HEK293T (cell line): ENCODE measurements around the gene ATAD3A.
"Not testable (repeated sequence)": the region's sequence is repeated elsewhere in the genome, so short reads cannot be mapped to it uniquely, and the experiment has no call there.

Experiments used
- ARNT ChIP-seq: fragments of 450-650 bp; IDR thresholded peaks from 2 replicates; pipeline ENCODE4 v1.6.1; 2017; ENCODE audit warnings: mild to moderate bottlenecking
- BHLHE40 ChIP-seq: fragments of 450-650 bp; IDR thresholded peaks from 2 replicates; pipeline ENCODE4 v1.6.1; 2016; ENCODE audit warnings: mild to moderate bottlenecking, moderate library complexity, borderline replicate concordance
- ELF4 ChIP-seq: fragments of 450-650 bp; IDR thresholded peaks from 2 replicates; pipeline ENCODE4 v1.6.1; 2017; ENCODE audit warnings: antibody characterized with exemption
- FOXA1 ChIP-seq: fragments of 450-650 bp; IDR thresholded peaks from 2 replicates; pipeline ENCODE4 v1.6.1; 2016; ENCODE audit warnings: mild to moderate bottlenecking
- FOXK2 ChIP-seq: fragments of 450-650 bp; IDR thresholded peaks from 2 replicates; pipeline ENCODE4 v1.6.1; 2016; ENCODE audit warnings: mild to moderate bottlenecking
- FOXM1 ChIP-seq: fragments of 450-650 bp; IDR thresholded peaks from 2 replicates; pipeline ENCODE4 v1.6.1; 2017; ENCODE audit warnings: mild to moderate bottlenecking, borderline replicate concordance
- HDGF ChIP-seq: fragments of 450-650 bp; IDR thresholded peaks from 2 replicates; pipeline ENCODE4 v1.6.1; 2017; ENCODE audit warnings: antibody characterized with exemption, borderline replicate concordance
- LEF1 ChIP-seq: fragments of 450-650 bp; IDR thresholded peaks from 2 replicates; pipeline ENCODE4 v1.6.1; 2017; ENCODE audit warnings: mild to moderate bottlenecking, borderline replicate concordance
- NFRKB ChIP-seq: fragments of 450-650 bp; IDR thresholded peaks from 2 replicates; pipeline ENCODE4 v1.6.1; 2016; ENCODE audit warnings: mild to moderate bottlenecking, moderate library complexity
- SP1 ChIP-seq: fragments of 450-650 bp; IDR thresholded peaks from 2 replicates; pipeline ENCODE4 v1.6.1; 2017
- SUZ12 ChIP-seq: fragments of 450-650 bp; IDR thresholded peaks from 2 replicates; pipeline ENCODE4 v1.6.1; 2016; ENCODE audit warnings: mild to moderate bottlenecking
- TARDBP ChIP-seq: fragments of 450-650 bp; IDR thresholded peaks from 2 replicates; pipeline ENCODE4 v1.6.1; 2016
- TF ChIP-seq, protein P1 (sequence below): fragments of 450-650 bp; IDR thresholded peaks from 2 replicates; pipeline ENCODE4 v1.6.1; 2016

DNA sequence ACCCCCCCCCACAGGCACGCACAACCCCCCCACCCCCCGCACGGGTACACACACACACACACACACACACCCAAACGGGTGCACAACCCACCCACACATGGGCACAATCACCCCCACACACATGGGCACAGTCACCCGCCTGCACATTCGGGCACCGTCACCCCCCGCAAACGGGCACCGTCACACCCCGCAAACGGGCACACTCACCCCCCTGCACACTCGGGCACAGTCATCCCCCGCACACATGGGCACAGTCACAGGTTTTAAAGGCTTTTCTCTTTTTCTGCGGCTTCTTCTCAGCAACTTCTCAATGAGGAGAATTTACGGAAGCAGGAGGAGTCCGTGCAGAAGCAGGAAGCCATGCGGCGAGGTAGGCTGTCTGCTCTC lies 6.7 kb downstream of the ATAD3A start:
- TF ChIP-seq FOXK2, SUZ12, FOXA1, ELF4, NFRKB, BHLHE40, TARDBP, ARNT, FOXM1, SP1, HDGF, LEF1: not testable (repeated sequence)
- TF ChIP-seq, protein P1, sequence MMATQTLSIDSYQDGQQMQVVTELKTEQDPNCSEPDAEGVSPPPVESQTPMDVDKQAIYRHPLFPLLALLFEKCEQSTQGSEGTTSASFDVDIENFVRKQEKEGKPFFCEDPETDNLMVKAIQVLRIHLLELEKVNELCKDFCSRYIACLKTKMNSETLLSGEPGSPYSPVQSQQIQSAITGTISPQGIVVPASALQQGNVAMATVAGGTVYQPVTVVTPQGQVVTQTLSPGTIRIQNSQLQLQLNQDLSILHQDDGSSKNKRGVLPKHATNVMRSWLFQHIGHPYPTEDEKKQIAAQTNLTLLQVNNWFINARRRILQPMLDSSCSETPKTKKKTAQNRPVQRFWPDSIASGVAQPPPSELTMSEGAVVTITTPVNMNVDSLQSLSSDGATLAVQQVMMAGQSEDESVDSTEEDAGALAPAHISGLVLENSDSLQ, result not testable (repeated sequence)
